ENCODE results near the gene ZNF573. TPM values are rescaled to one million over a fixed set of nuclear protein-coding genes. Genes with fewer than 3 reads are reported as not detected.

The ZNF573 gene
- total and polyA plus RNA-seq, 2 of the 13 experiments (the other 11 are each of a cell fraction or from before 2014, with no cell fraction given) = 3.1 to 9.3 TPM

- peak overlapping the region; percentile 92 for H3K4me2 ChIP-seq (ENCODE audit: low read depth, low read length)
- CTCF ChIA-PET (ENCODE audit: low intra/inter-chr PET ratio, low total read pairs) = no interaction called here
- ATAC-seq (peak; percentile 97), DNase-seq (ENCODE audit: low spot score) (peak; percentile 87), FAIRE-seq (peak; percentile 30)
- H3K36me3 ChIP-seq (replicated peaks in 1 of 2; ENCODE audit: control insufficient read depth in 1 of 2, insufficient read depth in 2 of 2, low read length in 2 of 2) = peaks cover 0 to 5% of the 10 kb centered on the region in 2 experiments; a peak in 2 of 5 replicates
- TSS peak; percentile 91 for BruUV-seq (replicated peaks)
- no peaks in the 10 kb centered on the region for H3K9me3 ChIP-seq (ENCODE audit: low read length)
- 1% methylated on average over 21 of the region's 48 CpGs for WGBS (ENCODE audit: low lambda C conversion rate)
- H3K4me1 ChIP-seq (ENCODE audit: insufficient read depth, low read length) = peaks cover 10% of the 10 kb centered on the region; the same call in 1 of the 2 replicates
- POLR2A ChIA-PET = interaction anchor here (0.8 to 1.3 kb wide), 8 partner anchors 11 to 854 kb away, joined by 3 to 13 read pairs (median 6); partner anchors contain the start of genes ZFP30, ZNF540, ZNF571 and ZNF573
- peak overlapping the region; percentile 77 for H3K9ac ChIP-seq (ENCODE audit: insufficient read depth, low read depth, low read length)
- intact Hi-C loops (cut with micrococcal nuclease; ENCODE audit: unreplicated experiment) (loop anchor here (1.0 to 10.0 kb wide), 3 partner anchors 37 to 227 kb away; partner anchors contain the start of genes ZFP30, ZNF569, ZNF570 and ZNF573), in situ Hi-C loops (cut with HindIII; ENCODE audit: extremely low pct_ligation_motif_present, low pct_unique_long_range_greater_than_20kb) (no loop called here)
- H2AFZ ChIP-seq (ENCODE audit: low read length) = peak overlapping the region; percentile 55
- no peaks in the 10 kb centered on the region for H4K20me1 ChIP-seq (ENCODE audit: insufficient read depth, low read length)
- peak overlapping the region; percentile 84 for H3K27ac ChIP-seq (ENCODE audit: extremely low read length, insufficient read depth, low read length)
- H3K4me3 ChIP-seq (replicated peaks in 1 of 3; ENCODE audit: insufficient read depth in 1 of 3, low read depth in 2 of 3, low read length in 3 of 3) = peak overlapping the region; percentile 71 to 79 (median 78)
- H3K27me3 ChIP-seq (ENCODE audit: control insufficient read depth in 1 of 2, insufficient read depth in 2 of 2, low read length in 2 of 2) = no peaks in the 10 kb centered on the region; a peak in 1 of 5 replicates
- H3K79me2 ChIP-seq (ENCODE audit: insufficient read depth, low read length) = peaks cover 4% of the 10 kb centered on the region
- TF ChIP-seq FOSL1 (CRISPR knock-in tag; IDR thresholded peaks at IDR 0.05; ENCODE audit: borderline replicate concordance) (no peak), CTCF (CRISPR knock-in tag; IDR thresholded peaks at IDR 0.05) (peak; percentile 69), ZNF770 (CRISPR knock-in tag; IDR thresholded peaks at IDR 0.05) (peak; percentile 67), CHD2 (IDR thresholded peaks at IDR 0.05; ENCODE audit: low read depth, low read length) (no peak), ZBTB42 (CRISPR knock-in tag; IDR thresholded peaks at IDR 0.05) (no peak), ZBTB26 (CRISPR knock-in tag; IDR thresholded peaks at IDR 0.05; ENCODE audit: borderline replicate concordance) (0 out of 2 replicates have a peak, but pooled peaks have one; percentile 28), ZBTB49 (CRISPR knock-in tag; IDR thresholded peaks at IDR 0.05; ENCODE audit: borderline replicate concordance) (no peak), ZZZ3 (CRISPR knock-in tag; IDR thresholded peaks at IDR 0.05; ENCODE audit: borderline replicate concordance) (no peak), RAD51 (IDR thresholded peaks at IDR 0.05; ENCODE audit: borderline replicate concordance) (no peak), RXRB (CRISPR knock-in tag; IDR thresholded peaks at IDR 0.05; ENCODE audit: borderline replicate concordance) (peak; percentile 92), POGZ (CRISPR knock-in tag; IDR thresholded peaks at IDR 0.05) (peak; percentile 86), TEF (CRISPR knock-in tag; IDR thresholded peaks at IDR 0.05) (no peak), ZSCAN12 (CRISPR knock-in tag; IDR thresholded peaks at IDR 0.05) (0 out of 2 replicates have a peak, but pooled peaks have one; percentile 22), ZNF839 (CRISPR knock-in tag; IDR thresholded peaks at IDR 0.05; ENCODE audit: borderline replicate concordance) (0 out of 2 replicates have a peak, but pooled peaks have one; percentile 66), ZBTB8A (CRISPR knock-in tag; IDR thresholded peaks at IDR 0.05; ENCODE audit: borderline replicate concordance, low read depth) (no peak)
Measured at GRCh38 chr19:37691881-37692504, 87.4 kb downstream of the ZNF573 start.

Data from HepG2 (cell line).